ENCODE measurements around the gene RNGTT.

Gene RNGTT

GRCh38 chr6:88985901-88986300 lies 22.5 kb upstream of the RNGTT start:
- Histone ChIP-seq H2AFZ (ENCODE audit: low read length) (no peak overlapping the region), H3K79me2 (ENCODE audit: insufficient read depth, low read length) (no peaks in the 10 kb centered on the region), H3K9me2 (replicated peaks; ENCODE audit: low read depth, low read length) (no peaks in the 10 kb centered on the region), H3F3A (ENCODE audit: low read depth) (no peaks in the 10 kb centered on the region), H3K4me3 (ENCODE audit: low read length, poor library complexity, severe bottlenecking) (no peak overlapping the region), H3K9ac (ENCODE audit: low read depth, low read length, poor library complexity, severe bottlenecking) (no peak overlapping the region), H3K4me1 (ENCODE audit: insufficient read depth, low read length, poor library complexity, severe bottlenecking) (no peaks in the 10 kb centered on the region), H3K36me3 (ENCODE audit: insufficient read depth, low read length) (no peaks in the 10 kb centered on the region), H3K27me3 (ENCODE audit: insufficient read depth, low read length, poor library complexity, severe bottlenecking) (no peaks in the 10 kb centered on the region), H3K9me3 (ENCODE audit: insufficient read depth, low read depth, low read length) (no peaks in the 10 kb centered on the region), H3K4me2 (ENCODE audit: low read depth, low read length, poor library complexity, severe bottlenecking) (no peak overlapping the region), H4K20me1 (ENCODE audit: insufficient read depth, low read length, poor library complexity, severe bottlenecking) (no peaks in the 10 kb centered on the region)
- TF ChIP-seq CTCF (conservative IDR thresholded peaks at IDR 0.05; ENCODE audit: low read length) (no peak), EZH2phosphoT487 (IDR thresholded peaks at IDR 0.05; ENCODE audit: borderline replicate concordance) (no peak)

- no peak overlapping the region for H3K4me3 ChIP-seq (ENCODE audit: low read length, poor library complexity, severe bottlenecking)
- no peaks in the 10 kb centered on the region for H3K79me2 ChIP-seq (ENCODE audit: insufficient read depth, low read length)
- no peak overlapping the region for H3K9ac ChIP-seq (ENCODE audit: low read depth, low read length, poor library complexity, severe bottlenecking)
- H3K9me3 ChIP-seq (ENCODE audit: insufficient read depth, low read depth, low read length), result no peaks in the 10 kb centered on the region
- no peak for TF ChIP-seq CTCF (conservative IDR thresholded peaks at IDR 0.05; ENCODE audit: low read length)
- no peak for TF ChIP-seq EZH2phosphoT487 (IDR thresholded peaks at IDR 0.05; ENCODE audit: borderline replicate concordance)
- H2AFZ ChIP-seq (ENCODE audit: low read length), result no peak overlapping the region
- no peaks in the 10 kb centered on the region for H3K36me3 ChIP-seq (ENCODE audit: insufficient read depth, low read length)
- H3K4me1 ChIP-seq (ENCODE audit: insufficient read depth, low read length, poor library complexity, severe bottlenecking), result no peaks in the 10 kb centered on the region
- no peaks in the 10 kb centered on the region for H3K27me3 ChIP-seq (ENCODE audit: insufficient read depth, low read length, poor library complexity, severe bottlenecking)
- no peaks in the 10 kb centered on the region for H3K9me2 ChIP-seq (replicated peaks; ENCODE audit: low read depth, low read length)
- no peaks in the 10 kb centered on the region for H3F3A ChIP-seq (ENCODE audit: low read depth)
- H4K20me1 ChIP-seq (ENCODE audit: insufficient read depth, low read length, poor library complexity, severe bottlenecking), result no peaks in the 10 kb centered on the region
- no peak overlapping the region for H3K4me2 ChIP-seq (ENCODE audit: low read depth, low read length, poor library complexity, severe bottlenecking)
Measured at GRCh38 chr6:88984606-88985005, 21.2 kb upstream of the RNGTT start.

- H3K4me1 ChIP-seq (ENCODE audit: insufficient read depth, low read length, poor library complexity, severe bottlenecking), result no peaks in the 10 kb centered on the region
- H3K9me2 ChIP-seq (replicated peaks; ENCODE audit: low read depth, low read length), result no peaks in the 10 kb centered on the region
- H2AFZ ChIP-seq (ENCODE audit: low read length), result no peak overlapping the region
- H3K36me3 ChIP-seq (ENCODE audit: insufficient read depth, low read length), result no peaks in the 10 kb centered on the region
- H3K4me3 ChIP-seq (ENCODE audit: low read length, poor library complexity, severe bottlenecking), result no peak overlapping the region
- no peaks in the 10 kb centered on the region for H3K79me2 ChIP-seq (ENCODE audit: insufficient read depth, low read length)
- no peak overlapping the region for H3K4me2 ChIP-seq (ENCODE audit: low read depth, low read length, poor library complexity, severe bottlenecking)
- H3K9ac ChIP-seq (ENCODE audit: low read depth, low read length, poor library complexity, severe bottlenecking), result no peak overlapping the region
- H3F3A ChIP-seq (ENCODE audit: low read depth), result no peaks in the 10 kb centered on the region
- no peaks in the 10 kb centered on the region for H3K9me3 ChIP-seq (ENCODE audit: insufficient read depth, low read depth, low read length)
- H3K27me3 ChIP-seq (ENCODE audit: insufficient read depth, low read length, poor library complexity, severe bottlenecking), result no peaks in the 10 kb centered on the region
- H4K20me1 ChIP-seq (ENCODE audit: insufficient read depth, low read length, poor library complexity, severe bottlenecking), result no peaks in the 10 kb centered on the region
- TF ChIP-seq EZH2phosphoT487 (IDR thresholded peaks at IDR 0.05; ENCODE audit: borderline replicate concordance), result no peak
- TF ChIP-seq CTCF (conservative IDR thresholded peaks at IDR 0.05; ENCODE audit: low read length), result no peak
Measured at GRCh38 chr6:88984152-88984551, 20.7 kb upstream of the RNGTT start.

All from Loucy (cell line).